ENCODE data around the gene SMPDL3A.

SMPDL3A gene

GRCh38 chr6:122785891-122786290 is 3.2 kb upstream of the SMPDL3A start:
- H3K27ac Mint-ChIP-seq, result no peak overlapping the region
- peaks cover 12% of the 10 kb centered on the region for H3K4me1 Mint-ChIP-seq
- no peaks in the 10 kb centered on the region for H3K9me3 Mint-ChIP-seq
- peaks cover 5% of the 10 kb centered on the region for H3K27me3 Mint-ChIP-seq
- H3K4me3 Mint-ChIP-seq, result no peak overlapping the region
- H3K36me3 Mint-ChIP-seq, result no peaks in the 10 kb centered on the region
- DNase-seq (ENCODE audit: low spot score in 2 of 2), result no peak
- no peak for ATAC-seq (ENCODE audit: low read depth)

- Mint-ChIP-seq H3K4me1 (peaks cover 14% of the 10 kb centered on the region), H3K36me3 (no peaks in the 10 kb centered on the region), H3K9me3 (no peaks in the 10 kb centered on the region), H3K27me3 (peaks cover 5% of the 10 kb centered on the region), H3K27ac (no peak overlapping the region), H3K4me3 (no peak overlapping the region)
- DNase-seq (ENCODE audit: low spot score in 2 of 2) (no peak), ATAC-seq (ENCODE audit: low read depth) (no peak)
Measured at GRCh38 chr6:122787721-122788120, 1.3 kb upstream of the SMPDL3A start.

GRCh38 chr6:122788208-122788607 is 850 bp upstream of the SMPDL3A start:
- Mint-ChIP-seq H3K36me3 (no peaks in the 10 kb centered on the region), H3K4me1 (peaks cover 14% of the 10 kb centered on the region), H3K27me3 (peaks cover 5% of the 10 kb centered on the region), H3K9me3 (no peaks in the 10 kb centered on the region), H3K27ac (no peak overlapping the region), H3K4me3 (no peak overlapping the region)
- no peak for ATAC-seq (ENCODE audit: low read depth)
- no peak for DNase-seq (ENCODE audit: low spot score in 2 of 2)

GRCh38 chr6:122788663-122789181 is 336 bp upstream of the SMPDL3A start:
- no peaks in the 10 kb centered on the region for H3K36me3 Mint-ChIP-seq
- DNase-seq (ENCODE audit: low spot score in 2 of 2) (no peak), ATAC-seq (ENCODE audit: low read depth) (peak; percentile 17)
- H3K9me3 Mint-ChIP-seq, result no peaks in the 10 kb centered on the region
- H3K27ac Mint-ChIP-seq, result no peak overlapping the region
- H3K4me1 Mint-ChIP-seq, result peaks cover 14% of the 10 kb centered on the region
- H3K27me3 Mint-ChIP-seq, result peaks cover 5% of the 10 kb centered on the region
- H3K4me3 Mint-ChIP-seq, result peak overlapping the region; percentile 89

GRCh38 chr6:122790028-122790422 is 967 bp downstream of the SMPDL3A start:
- Mint-ChIP-seq H3K36me3 (no peaks in the 10 kb centered on the region), H3K9me3 (no peaks in the 10 kb centered on the region), H3K4me1 (peaks cover 14% of the 10 kb centered on the region), H3K27me3 (peaks cover 5% of the 10 kb centered on the region), H3K27ac (no peak overlapping the region), H3K4me3 (peak overlapping the region; percentile 89)
- ATAC-seq (ENCODE audit: low read depth) (no peak), DNase-seq (ENCODE audit: low spot score in 2 of 2) (peak in 1 of 2 donors; percentile 10)

GRCh38 chr6:122790423-122791309 is 1.6 kb downstream of the SMPDL3A start:
- H3K9me3 Mint-ChIP-seq, result no peaks in the 10 kb centered on the region
- H3K4me3 Mint-ChIP-seq, result peak overlapping the region; percentile 89
- H3K4me1 Mint-ChIP-seq, result peaks cover 14% of the 10 kb centered on the region
- no peaks in the 10 kb centered on the region for H3K36me3 Mint-ChIP-seq
- DNase-seq (ENCODE audit: low spot score in 2 of 2), result no peak
- no peak overlapping the region for H3K27ac Mint-ChIP-seq
- peaks cover 5% of the 10 kb centered on the region for H3K27me3 Mint-ChIP-seq
- ATAC-seq (ENCODE audit: low read depth), result no peak

GRCh38 chr6:122791310-122791679 is 2.2 kb downstream of the SMPDL3A start:
- H3K4me3 Mint-ChIP-seq, result no peak overlapping the region
- H3K9me3 Mint-ChIP-seq, result no peaks in the 10 kb centered on the region
- H3K27me3 Mint-ChIP-seq, result peaks cover 5% of the 10 kb centered on the region
- no peaks in the 10 kb centered on the region for H3K36me3 Mint-ChIP-seq
- H3K4me1 Mint-ChIP-seq, result peaks cover 14% of the 10 kb centered on the region
- no peak for ATAC-seq (ENCODE audit: low read depth)
- H3K27ac Mint-ChIP-seq, result no peak overlapping the region
- no peak for DNase-seq (ENCODE audit: low spot score in 2 of 2)

- ATAC-seq (ENCODE audit: low read depth) (no peak), DNase-seq (ENCODE audit: low spot score in 2 of 2) (no peak)
- H3K36me3 Mint-ChIP-seq, result no peaks in the 10 kb centered on the region
- H3K4me3 Mint-ChIP-seq, result no peak overlapping the region
- H3K9me3 Mint-ChIP-seq, result no peaks in the 10 kb centered on the region
- no peak overlapping the region for H3K27ac Mint-ChIP-seq
- peaks cover 5% of the 10 kb centered on the region for H3K27me3 Mint-ChIP-seq
- H3K4me1 Mint-ChIP-seq, result peaks cover 14% of the 10 kb centered on the region
Measured at GRCh38 chr6:122792766-122793165, 3.7 kb downstream of the SMPDL3A start.

- no peak overlapping the region for H3K4me3 Mint-ChIP-seq
- H3K27ac Mint-ChIP-seq, result no peak overlapping the region
- no peaks in the 10 kb centered on the region for H3K36me3 Mint-ChIP-seq
- H3K27me3 Mint-ChIP-seq, result no peaks in the 10 kb centered on the region
- ATAC-seq (ENCODE audit: low read depth), result no peak
- DNase-seq (ENCODE audit: low spot score in 2 of 2), result no peak
- H3K4me1 Mint-ChIP-seq, result no peaks in the 10 kb centered on the region
- H3K9me3 Mint-ChIP-seq, result no peaks in the 10 kb centered on the region
Measured at GRCh38 chr6:122797537-122797936, 8.5 kb downstream of the SMPDL3A start.

GRCh38 chr6:122798099-122798641 is 9.1 kb downstream of the SMPDL3A start:
- H3K27ac Mint-ChIP-seq, result no peak overlapping the region
- ATAC-seq (ENCODE audit: low read depth) (no peak), DNase-seq (ENCODE audit: low spot score in 2 of 2) (no peak)
- no peaks in the 10 kb centered on the region for H3K27me3 Mint-ChIP-seq
- no peaks in the 10 kb centered on the region for H3K4me1 Mint-ChIP-seq
- H3K36me3 Mint-ChIP-seq, result no peaks in the 10 kb centered on the region
- H3K9me3 Mint-ChIP-seq, result no peaks in the 10 kb centered on the region
- no peak overlapping the region for H3K4me3 Mint-ChIP-seq

- Mint-ChIP-seq H3K4me1 (no peaks in the 10 kb centered on the region), H3K27ac (no peak overlapping the region), H3K36me3 (no peaks in the 10 kb centered on the region), H3K27me3 (no peaks in the 10 kb centered on the region), H3K9me3 (no peaks in the 10 kb centered on the region), H3K4me3 (no peak overlapping the region)
- ATAC-seq (ENCODE audit: low read depth) (no peak), DNase-seq (ENCODE audit: low spot score in 2 of 2) (no peak)
Measured at GRCh38 chr6:122799140-122799745, 10.2 kb downstream of the SMPDL3A start.

- Mint-ChIP-seq H3K27me3 (no peaks in the 10 kb centered on the region), H3K36me3 (no peaks in the 10 kb centered on the region), H3K9me3 (no peaks in the 10 kb centered on the region), H3K4me1 (no peaks in the 10 kb centered on the region), H3K27ac (no peak overlapping the region), H3K4me3 (no peak overlapping the region)
- no peak for DNase-seq (ENCODE audit: low spot score in 2 of 2)
- no peak for ATAC-seq (ENCODE audit: low read depth)
Measured at GRCh38 chr6:122799916-122800686, 11.0 kb downstream of the SMPDL3A start.

- DNase-seq (ENCODE audit: low spot score in 2 of 2) (no peak), ATAC-seq (ENCODE audit: low read depth) (no peak)
- no peak overlapping the region for H3K4me3 Mint-ChIP-seq
- no peaks in the 10 kb centered on the region for H3K27me3 Mint-ChIP-seq
- no peaks in the 10 kb centered on the region for H3K4me1 Mint-ChIP-seq
- no peaks in the 10 kb centered on the region for H3K9me3 Mint-ChIP-seq
- H3K36me3 Mint-ChIP-seq, result no peaks in the 10 kb centered on the region
- H3K27ac Mint-ChIP-seq, result no peak overlapping the region
Measured at GRCh38 chr6:122800906-122801305, 11.8 kb downstream of the SMPDL3A start.

- Mint-ChIP-seq H3K4me1 (no peaks in the 10 kb centered on the region), H3K27ac (no peak overlapping the region), H3K9me3 (no peaks in the 10 kb centered on the region), H3K4me3 (no peak overlapping the region), H3K36me3 (no peaks in the 10 kb centered on the region), H3K27me3 (no peaks in the 10 kb centered on the region)
- no peak for ATAC-seq (ENCODE audit: low read depth)
- DNase-seq (ENCODE audit: low spot score in 2 of 2), result no peak
Measured at GRCh38 chr6:122801397-122801796, 12.3 kb downstream of the SMPDL3A start.
